Tibial artery (tissue), 4 donors: Measurements from ENCODE around the gene EDN3.

Experiments used
- DNase-seq, 2 donors: peaks; one replicate each; pipeline ENCODE4 v3.0.0-alpha.2; 2019
- H3K27ac ChIP-seq, 2 donors: fragments of 200-600 bp; sonication (generic) in 1 of 2; 1 replicate in 1 of 2; 2 replicates in 1 of 2; pipeline ENCODE4 v1.5.1; 2018 to 2019; ENCODE audit warnings: mild to moderate bottlenecking in 1 of 2
- H3K27me3 ChIP-seq, 2 donors: fragments of 200-600 bp; sonication (generic) in 1 of 2; one replicate each; pipeline versions ENCODE4 v1.5.1 to v1.6.0; 2016 to 2019
- H3K36me3 ChIP-seq, 3 donors: fragments of 200-600 bp; sonication (generic) in 2 of 3; one replicate each; pipeline ENCODE4 v1.5.1; 2016 to 2019; ENCODE audit warnings: mild to moderate bottlenecking in 2 of 3
- H3K4me1 ChIP-seq, 4 donors: fragments of 200-600 bp; sonication (generic) in 2 of 4; 1 replicate in 3 of 4; 2 replicates in 1 of 4; pipeline ENCODE4 v1.5.1; 2016 to 2019
- H3K4me3 ChIP-seq, 2 donors: fragments of 200-600 bp; sonication (generic) in 1 of 2; 1 replicate in 1 of 2; 2 replicates in 1 of 2; pipeline ENCODE4 v1.5.1; 2018 to 2019; ENCODE audit warnings: mild to moderate bottlenecking in 2 of 2
- H3K9me3 ChIP-seq, 3 donors: fragments of 200-600 bp; sonication (generic) in 1 of 3; one replicate each; pipeline ENCODE4 v1.5.1; 2016 to 2019
- CTCF ChIP-seq, 2 experiments: fragments of 200-600 bp in 1 of 2; fragments of 450-650 bp in 1 of 2; IDR thresholded peaks; one replicate each; pipeline ENCODE4 v1.5.1; 2017 to 2019; ENCODE audit warnings: antibody characterized with exemption in 2 of 2, mild to moderate bottlenecking in 1 of 2, moderate library complexity in 1 of 2
- intact Hi-C: fragments of 100-400 bp; cut with DNase I; formaldehyde crosslinking; loops from one replicate; pipeline ENCODE4 v1.15.0; 2023; ENCODE audit warnings: low total_unique reads

EDN3 gene

GRCh38 chr20:59346061-59346460, 45.6 kb downstream of the EDN3 start:
- intact Hi-C loops: no loop called here
- H3K9me3 ChIP-seq: peaks cover 0 to 3% (median 0%) of the 10 kb centered on the region in 3 donors
- no peak overlapping the region for H3K4me3 ChIP-seq
- H3K27ac ChIP-seq: no peak overlapping the region
- no peak for TF ChIP-seq CTCF (IDR thresholded peaks at IDR 0.05)
- DNase-seq: no peak
- H3K27me3 ChIP-seq: no peaks in the 10 kb centered on the region
- no peaks in the 10 kb centered on the region for H3K36me3 ChIP-seq
- H3K4me1 ChIP-seq: no peaks in the 10 kb centered on the region

- no peak for TF ChIP-seq CTCF (IDR thresholded peaks at IDR 0.05)
- Histone ChIP-seq H3K27me3 (no peaks in the 10 kb centered on the region), H3K27ac (no peak overlapping the region), H3K9me3 (peaks cover 0 to 2% (median 0%) of the 10 kb centered on the region in 3 donors), H3K36me3 (no peaks in the 10 kb centered on the region), H3K4me3 (no peak overlapping the region), H3K4me1 (no peaks in the 10 kb centered on the region)
- intact Hi-C loops: no loop called here
- no peak for DNase-seq
Observed at GRCh38 chr20:59349277-59349676, 48.9 kb downstream of the EDN3 start.

GRCh38 chr20:59350330-59351156, 50.1 kb downstream of the EDN3 start:
- no peaks in the 10 kb centered on the region for H3K9me3 ChIP-seq
- no peaks in the 10 kb centered on the region for H3K27me3 ChIP-seq
- no peak for TF ChIP-seq CTCF (IDR thresholded peaks at IDR 0.05)
- H3K4me1 ChIP-seq: no peaks in the 10 kb centered on the region
- H3K36me3 ChIP-seq: no peaks in the 10 kb centered on the region
- H3K27ac ChIP-seq: no peak overlapping the region
- intact Hi-C loops: no loop called here
- no peak overlapping the region for H3K4me3 ChIP-seq
- no peak for DNase-seq

GRCh38 chr20:59351157-59352040, 51.0 kb downstream of the EDN3 start:
- no peak for DNase-seq
- no peaks in the 10 kb centered on the region for H3K4me1 ChIP-seq
- no peak for TF ChIP-seq CTCF (IDR thresholded peaks at IDR 0.05)
- H3K27me3 ChIP-seq: peaks cover 0 to 3% of the 10 kb centered on the region in 2 donors
- no peaks in the 10 kb centered on the region for H3K36me3 ChIP-seq
- no peak overlapping the region for H3K4me3 ChIP-seq
- intact Hi-C loops: no loop called here
- H3K9me3 ChIP-seq: no peaks in the 10 kb centered on the region
- no peak overlapping the region for H3K27ac ChIP-seq

DNA sequence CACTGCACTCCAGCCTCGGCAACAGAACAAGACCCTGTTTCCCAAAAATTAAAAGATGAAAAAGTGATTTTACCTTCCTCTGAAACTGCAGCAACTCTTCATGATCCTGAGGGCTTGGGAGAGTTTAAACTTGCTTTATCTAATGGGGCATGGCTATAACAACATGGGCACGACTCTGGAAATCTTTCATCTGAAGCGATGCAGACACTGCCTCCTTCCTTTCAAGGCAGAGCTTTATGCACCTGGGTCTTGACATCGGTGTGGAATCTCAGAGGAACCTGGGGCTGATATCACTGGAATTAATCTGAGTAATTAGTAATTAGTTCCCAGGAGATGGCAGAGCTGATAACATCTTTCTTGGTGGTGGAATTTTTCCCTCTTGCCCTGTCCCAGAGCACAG, 52.1 kb downstream of the EDN3 start:
- no peak for TF ChIP-seq CTCF (IDR thresholded peaks at IDR 0.05)
- H3K9me3 ChIP-seq: no peaks in the 10 kb centered on the region

More for the DNA sequence above, 52.1 kb downstream of the EDN3 start:
- Histone ChIP-seq H3K4me1 (no peaks in the 10 kb centered on the region), H3K27ac (no peak overlapping the region), H3K36me3 (no peaks in the 10 kb centered on the region), H3K4me3 (no peak overlapping the region), H3K27me3 (peaks cover 0 to 8% of the 10 kb centered on the region in 2 donors)
- intact Hi-C loops: no loop called here
- DNase-seq: no peak
